HL-60 (cell line): ENCODE data around the gene ZNF891.

Experiments used
- DNase-seq, 2 experiments: peaks; one replicate each; pipeline ENCODE4 v3.0.0-alpha.2; 2010 to 2020; ENCODE audit warnings: low read depth in 1 of 2, low spot score in 1 of 2
- H3K27ac ChIP-seq: fragments of 250-450 bp; sonication (Bioruptor Pico); replicated peaks from 2 replicates; pipeline ENCODE4 v1.5.1; 2020; ENCODE audit warnings: mild to moderate bottlenecking, moderate library complexity
- H3K27me3 ChIP-seq: fragments of 250-450 bp; sonication (Bioruptor Pico); 2 replicates; pipeline ENCODE4 v1.5.1; 2021; ENCODE audit warnings: mild to moderate bottlenecking, moderate library complexity; ENCODE audit not compliant: insufficient read depth, poor library complexity, severe bottlenecking
- H3K4me3 ChIP-seq: replicated peaks from 2 replicates; pipeline ENCODE4 v1.5.1; 2011; ENCODE audit warnings: mild to moderate bottlenecking, control low read depth, low read length; ENCODE audit not compliant: insufficient read depth
- GABPA ChIP-seq: IDR thresholded peaks from 2 replicates; pipeline ENCODE4 v1.6.1; 2012; ENCODE audit warnings: low read depth
- POLR2AphosphoS5 ChIP-seq: IDR thresholded peaks from 2 replicates; pipeline ENCODE4 v1.6.1; 2012; ENCODE audit warnings: low read depth
- SPI1 ChIP-seq: IDR thresholded peaks from 2 replicates; pipeline ENCODE4 v1.6.1; 2012; ENCODE audit warnings: low read depth, mild to moderate bottlenecking, borderline replicate concordance
- TF ChIP-seq, protein P1 (sequence below): IDR thresholded peaks from 2 replicates; pipeline ENCODE4 v1.6.1; 2012; ENCODE audit warnings: low read depth; ENCODE audit not compliant: insufficient replicate concordance
- TF ChIP-seq, protein P2 (sequence below): IDR thresholded peaks from one replicate; pipeline ENCODE4 v1.5.1; 2011; ENCODE audit warnings: low read length, control low read depth, inconsistent platforms; ENCODE audit not compliant: insufficient read depth

The ZNF891 gene

DNA sequence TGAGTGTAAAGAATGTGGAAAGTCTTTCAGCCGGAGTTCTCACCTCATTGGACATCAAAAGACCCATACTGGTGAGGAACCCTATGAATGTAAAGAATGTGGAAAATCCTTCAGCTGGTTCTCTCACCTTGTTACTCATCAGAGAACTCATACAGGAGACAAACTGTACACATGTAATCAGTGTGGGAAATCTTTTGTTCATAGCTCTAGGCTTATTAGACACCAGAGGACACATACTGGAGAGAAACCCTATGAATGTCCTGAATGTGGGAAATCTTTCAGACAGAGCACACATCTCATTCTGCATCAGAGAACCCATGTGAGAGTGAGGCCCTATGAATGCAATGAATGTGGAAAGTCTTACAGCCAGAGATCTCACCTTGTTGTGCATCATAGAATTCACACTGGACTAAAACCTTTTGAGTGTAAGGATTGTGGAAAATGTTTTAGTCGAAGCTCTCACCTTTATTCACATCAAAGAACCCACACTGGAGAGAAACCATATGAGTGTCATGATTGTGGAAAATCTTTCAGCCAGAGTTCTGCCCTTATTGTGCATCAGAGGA, 26.1 kb upstream of the ZNF891 start:
- TF ChIP-seq GABPA (no peak), SPI1 (no peak), POLR2AphosphoS5 (no peak)
- TF ChIP-seq, protein P1, sequence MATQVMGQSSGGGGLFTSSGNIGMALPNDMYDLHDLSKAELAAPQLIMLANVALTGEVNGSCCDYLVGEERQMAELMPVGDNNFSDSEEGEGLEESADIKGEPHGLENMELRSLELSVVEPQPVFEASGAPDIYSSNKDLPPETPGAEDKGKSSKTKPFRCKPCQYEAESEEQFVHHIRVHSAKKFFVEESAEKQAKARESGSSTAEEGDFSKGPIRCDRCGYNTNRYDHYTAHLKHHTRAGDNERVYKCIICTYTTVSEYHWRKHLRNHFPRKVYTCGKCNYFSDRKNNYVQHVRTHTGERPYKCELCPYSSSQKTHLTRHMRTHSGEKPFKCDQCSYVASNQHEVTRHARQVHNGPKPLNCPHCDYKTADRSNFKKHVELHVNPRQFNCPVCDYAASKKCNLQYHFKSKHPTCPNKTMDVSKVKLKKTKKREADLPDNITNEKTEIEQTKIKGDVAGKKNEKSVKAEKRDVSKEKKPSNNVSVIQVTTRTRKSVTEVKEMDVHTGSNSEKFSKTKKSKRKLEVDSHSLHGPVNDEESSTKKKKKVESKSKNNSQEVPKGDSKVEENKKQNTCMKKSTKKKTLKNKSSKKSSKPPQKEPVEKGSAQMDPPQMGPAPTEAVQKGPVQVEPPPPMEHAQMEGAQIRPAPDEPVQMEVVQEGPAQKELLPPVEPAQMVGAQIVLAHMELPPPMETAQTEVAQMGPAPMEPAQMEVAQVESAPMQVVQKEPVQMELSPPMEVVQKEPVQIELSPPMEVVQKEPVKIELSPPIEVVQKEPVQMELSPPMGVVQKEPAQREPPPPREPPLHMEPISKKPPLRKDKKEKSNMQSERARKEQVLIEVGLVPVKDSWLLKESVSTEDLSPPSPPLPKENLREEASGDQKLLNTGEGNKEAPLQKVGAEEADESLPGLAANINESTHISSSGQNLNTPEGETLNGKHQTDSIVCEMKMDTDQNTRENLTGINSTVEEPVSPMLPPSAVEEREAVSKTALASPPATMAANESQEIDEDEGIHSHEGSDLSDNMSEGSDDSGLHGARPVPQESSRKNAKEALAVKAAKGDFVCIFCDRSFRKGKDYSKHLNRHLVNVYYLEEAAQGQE: no peak
- TF ChIP-seq, protein P2, sequence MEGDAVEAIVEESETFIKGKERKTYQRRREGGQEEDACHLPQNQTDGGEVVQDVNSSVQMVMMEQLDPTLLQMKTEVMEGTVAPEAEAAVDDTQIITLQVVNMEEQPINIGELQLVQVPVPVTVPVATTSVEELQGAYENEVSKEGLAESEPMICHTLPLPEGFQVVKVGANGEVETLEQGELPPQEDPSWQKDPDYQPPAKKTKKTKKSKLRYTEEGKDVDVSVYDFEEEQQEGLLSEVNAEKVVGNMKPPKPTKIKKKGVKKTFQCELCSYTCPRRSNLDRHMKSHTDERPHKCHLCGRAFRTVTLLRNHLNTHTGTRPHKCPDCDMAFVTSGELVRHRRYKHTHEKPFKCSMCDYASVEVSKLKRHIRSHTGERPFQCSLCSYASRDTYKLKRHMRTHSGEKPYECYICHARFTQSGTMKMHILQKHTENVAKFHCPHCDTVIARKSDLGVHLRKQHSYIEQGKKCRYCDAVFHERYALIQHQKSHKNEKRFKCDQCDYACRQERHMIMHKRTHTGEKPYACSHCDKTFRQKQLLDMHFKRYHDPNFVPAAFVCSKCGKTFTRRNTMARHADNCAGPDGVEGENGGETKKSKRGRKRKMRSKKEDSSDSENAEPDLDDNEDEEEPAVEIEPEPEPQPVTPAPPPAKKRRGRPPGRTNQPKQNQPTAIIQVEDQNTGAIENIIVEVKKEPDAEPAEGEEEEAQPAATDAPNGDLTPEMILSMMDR: no peak
- no peak overlapping the region for H3K27ac ChIP-seq
- H3K27me3 ChIP-seq: no peaks in the 10 kb centered on the region
- no peak overlapping the region for H3K4me3 ChIP-seq
- DNase-seq: no peak

DNA sequence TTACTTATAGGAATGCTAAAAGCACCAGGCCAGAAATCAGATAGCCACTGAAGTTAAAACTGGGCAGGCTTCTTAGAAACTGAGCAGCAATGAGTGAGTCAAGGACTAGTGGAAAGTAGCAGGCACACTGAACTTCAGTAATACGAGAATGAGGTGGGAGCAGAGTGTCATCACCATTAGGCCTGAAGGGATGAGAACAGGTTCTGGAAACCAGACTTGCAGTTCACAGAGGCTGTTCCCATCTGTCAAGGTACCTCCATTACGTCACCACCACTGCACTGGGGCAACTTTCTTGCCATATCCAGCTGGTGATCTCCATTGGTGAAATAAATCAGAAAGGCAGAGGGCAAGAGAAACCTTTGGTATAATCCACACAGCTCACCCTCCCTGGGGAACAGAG, 15.9 kb upstream of the ZNF891 start:
- no peak for DNase-seq
- Histone ChIP-seq H3K27me3 (no peaks in the 10 kb centered on the region), H3K4me3 (no peak overlapping the region), H3K27ac (no peak overlapping the region)
- TF ChIP-seq, protein P2: no peak
- TF ChIP-seq, protein P1: no peak
- TF ChIP-seq POLR2AphosphoS5: no peak
- no peak for TF ChIP-seq GABPA
- no peak for TF ChIP-seq SPI1

DNA sequence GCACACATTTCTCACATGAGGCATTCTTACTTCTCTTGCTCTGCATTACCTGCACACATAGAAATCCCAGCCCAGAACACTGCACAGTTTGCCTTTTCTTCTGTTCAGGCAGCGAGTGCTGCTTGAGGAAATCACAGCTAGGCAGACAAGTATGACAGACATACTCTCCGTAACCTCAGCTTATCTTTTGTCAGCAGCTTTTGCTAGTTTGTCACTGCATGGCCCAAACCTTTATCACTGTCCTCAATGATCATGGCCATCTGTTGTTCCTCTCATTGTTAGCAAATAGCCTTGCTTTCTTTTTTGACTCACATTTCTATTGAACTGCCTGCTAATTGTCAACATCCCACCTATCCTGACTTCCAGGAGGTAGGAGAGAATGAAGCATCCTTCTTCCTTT, 5.7 kb upstream of the ZNF891 start:
- Histone ChIP-seq H3K27ac (no peak overlapping the region), H3K4me3 (no peak overlapping the region), H3K27me3 (no peaks in the 10 kb centered on the region)
- no peak for TF ChIP-seq GABPA
- TF ChIP-seq POLR2AphosphoS5: no peak
- TF ChIP-seq, protein P2: no peak
- no peak for TF ChIP-seq SPI1
- TF ChIP-seq, protein P1: no peak
- DNase-seq: no peak
